SK-N-SH treated with all-trans-retinoic acid at 6 μM for 48 hours (cell line): ENCODE data around the gene OR10X1.

Experiments used
- ARNTL ChIP-seq: fragments of 450-650 bp; formaldehyde crosslinking; IDR thresholded peaks from 2 replicates; pipeline ENCODE4 v1.5.0; 2020; ENCODE audit warnings: low read depth, mild to moderate bottlenecking, moderate library complexity, borderline replicate concordance
- BACH2 ChIP-seq: fragments of 250-450 bp; sonication (Bioruptor Pico); IDR thresholded peaks from 2 replicates; pipeline ENCODE4 v1.9.0; 2021; ENCODE audit warnings: mild to moderate bottlenecking, borderline replicate concordance
- ESRRG ChIP-seq: fragments of 250-450 bp; sonication (Bioruptor Pico); IDR thresholded peaks from 2 replicates; pipeline ENCODE4 v1.6.1; 2021; ENCODE audit warnings: mild to moderate bottlenecking
- GLIS3 ChIP-seq: fragments of 250-450 bp; sonication (Bioruptor Pico); IDR thresholded peaks from 2 replicates; pipeline ENCODE4 v1.5.0; 2020; ENCODE audit warnings: mild to moderate bottlenecking, moderate library complexity
- OSR1 ChIP-seq: fragments of 250-450 bp; sonication (Bioruptor Pico); IDR thresholded peaks from 2 replicates; pipeline ENCODE4 v1.8.0; 2022; ENCODE audit warnings: moderate library complexity, mild to moderate bottlenecking, inconsistent platforms
- RARB ChIP-seq: fragments of 250-450 bp; sonication (Bioruptor Pico); IDR thresholded peaks from 2 replicates; pipeline ENCODE4 v1.8.0; 2021; ENCODE audit warnings: mild to moderate bottlenecking, moderate library complexity
- SNAI2 ChIP-seq: fragments of 250-450 bp; sonication (Bioruptor Pico); IDR thresholded peaks from 2 replicates; pipeline ENCODE4 v1.5.0; 2020; ENCODE audit warnings: mild to moderate bottlenecking, moderate library complexity
- ZC3H10 ChIP-seq: fragments of 250-450 bp; sonication (Bioruptor Pico); IDR thresholded peaks from 2 replicates; pipeline ENCODE4 v1.5.1; 2021; ENCODE audit warnings: mild to moderate bottlenecking, moderate library complexity
- ZFP3 ChIP-seq: fragments of 250-450 bp; sonication (Bioruptor Pico); IDR thresholded peaks from 2 replicates; pipeline ENCODE4 v1.5.0; 2020; ENCODE audit warnings: mild to moderate bottlenecking, moderate library complexity
- ZFP30 ChIP-seq: fragments of 450-650 bp; formaldehyde crosslinking; IDR thresholded peaks from 2 replicates; pipeline ENCODE4 v1.5.0; 2022; ENCODE audit warnings: mild to moderate bottlenecking, moderate library complexity
- ZNF70 ChIP-seq: fragments of 450-650 bp; formaldehyde crosslinking; IDR thresholded peaks from 2 replicates; pipeline ENCODE4 v1.5.0; 2020; ENCODE audit warnings: mild to moderate bottlenecking, moderate library complexity
- TF ChIP-seq, protein P1 (sequence below): fragments of 250-450 bp; sonication (Bioruptor Pico); IDR thresholded peaks from 2 replicates; pipeline ENCODE4 v1.8.0; 2020; ENCODE audit warnings: mild to moderate bottlenecking, moderate library complexity, borderline replicate concordance
- TF ChIP-seq, protein P2 (sequence below): fragments of 250-450 bp; sonication (Bioruptor Pico); IDR thresholded peaks from 2 replicates; pipeline ENCODE4 v1.5.1; 2020; ENCODE audit warnings: low read depth, mild to moderate bottlenecking, moderate library complexity
- TF ChIP-seq, protein P3 (sequence below): fragments of 250-450 bp; sonication (Bioruptor Pico); IDR thresholded peaks from 2 replicates; pipeline ENCODE4 v1.5.0; 2020; ENCODE audit warnings: mild to moderate bottlenecking, moderate library complexity

DNA sequence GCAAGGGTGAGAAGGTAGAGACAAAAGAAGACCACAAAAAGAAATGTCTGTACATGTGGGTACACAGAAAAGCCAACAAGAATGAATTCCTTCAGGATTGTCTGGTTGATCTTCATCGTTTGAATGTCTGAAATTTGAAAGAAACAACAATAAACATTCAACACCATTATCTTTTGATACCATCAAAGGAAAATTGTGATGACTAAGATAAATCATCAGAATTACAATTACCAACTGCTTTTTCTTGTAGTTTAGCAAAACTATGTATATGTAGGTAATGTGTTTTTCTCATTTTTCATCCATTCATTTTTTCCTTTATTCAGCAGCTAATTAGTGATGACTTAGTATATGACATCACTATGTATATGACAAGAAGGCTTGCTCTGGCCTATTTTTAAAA lies at the start of gene OR10X1:
- TF ChIP-seq ZFP30 (CRISPR knock-in tag) (no peak), ZC3H10 (CRISPR knock-in tag) (no peak), ZNF70 (no peak), ZFP3 (CRISPR knock-in tag) (no peak), ESRRG (CRISPR knock-in tag) (no peak), GLIS3 (CRISPR knock-in tag) (no peak), ARNTL (CRISPR knock-in tag) (no peak), RARB (CRISPR knock-in tag) (no peak), SNAI2 (CRISPR knock-in tag) (no peak), OSR1 (CRISPR knock-in tag) (no peak), BACH2 (no peak)
- TF ChIP-seq, protein P1, sequence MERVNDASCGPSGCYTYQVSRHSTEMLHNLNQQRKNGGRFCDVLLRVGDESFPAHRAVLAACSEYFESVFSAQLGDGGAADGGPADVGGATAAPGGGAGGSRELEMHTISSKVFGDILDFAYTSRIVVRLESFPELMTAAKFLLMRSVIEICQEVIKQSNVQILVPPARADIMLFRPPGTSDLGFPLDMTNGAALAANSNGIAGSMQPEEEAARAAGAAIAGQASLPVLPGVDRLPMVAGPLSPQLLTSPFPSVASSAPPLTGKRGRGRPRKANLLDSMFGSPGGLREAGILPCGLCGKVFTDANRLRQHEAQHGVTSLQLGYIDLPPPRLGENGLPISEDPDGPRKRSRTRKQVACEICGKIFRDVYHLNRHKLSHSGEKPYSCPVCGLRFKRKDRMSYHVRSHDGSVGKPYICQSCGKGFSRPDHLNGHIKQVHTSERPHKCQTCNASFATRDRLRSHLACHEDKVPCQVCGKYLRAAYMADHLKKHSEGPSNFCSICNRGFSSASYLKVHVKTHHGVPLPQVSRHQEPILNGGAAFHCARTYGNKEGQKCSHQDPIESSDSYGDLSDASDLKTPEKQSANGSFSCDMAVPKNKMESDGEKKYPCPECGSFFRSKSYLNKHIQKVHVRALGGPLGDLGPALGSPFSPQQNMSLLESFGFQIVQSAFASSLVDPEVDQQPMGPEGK (CRISPR knock-in tag) = no peak
- TF ChIP-seq, protein P2, sequence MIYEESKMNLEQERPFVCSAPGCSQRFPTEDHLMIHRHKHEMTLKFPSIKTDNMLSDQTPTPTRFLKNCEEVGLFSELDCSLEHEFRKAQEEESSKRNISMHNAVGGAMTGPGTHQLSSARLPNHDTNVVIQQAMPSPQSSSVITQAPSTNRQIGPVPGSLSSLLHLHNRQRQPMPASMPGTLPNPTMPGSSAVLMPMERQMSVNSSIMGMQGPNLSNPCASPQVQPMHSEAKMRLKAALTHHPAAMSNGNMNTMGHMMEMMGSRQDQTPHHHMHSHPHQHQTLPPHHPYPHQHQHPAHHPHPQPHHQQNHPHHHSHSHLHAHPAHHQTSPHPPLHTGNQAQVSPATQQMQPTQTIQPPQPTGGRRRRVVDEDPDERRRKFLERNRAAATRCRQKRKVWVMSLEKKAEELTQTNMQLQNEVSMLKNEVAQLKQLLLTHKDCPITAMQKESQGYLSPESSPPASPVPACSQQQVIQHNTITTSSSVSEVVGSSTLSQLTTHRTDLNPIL = no peak
- TF ChIP-seq, protein P3, sequence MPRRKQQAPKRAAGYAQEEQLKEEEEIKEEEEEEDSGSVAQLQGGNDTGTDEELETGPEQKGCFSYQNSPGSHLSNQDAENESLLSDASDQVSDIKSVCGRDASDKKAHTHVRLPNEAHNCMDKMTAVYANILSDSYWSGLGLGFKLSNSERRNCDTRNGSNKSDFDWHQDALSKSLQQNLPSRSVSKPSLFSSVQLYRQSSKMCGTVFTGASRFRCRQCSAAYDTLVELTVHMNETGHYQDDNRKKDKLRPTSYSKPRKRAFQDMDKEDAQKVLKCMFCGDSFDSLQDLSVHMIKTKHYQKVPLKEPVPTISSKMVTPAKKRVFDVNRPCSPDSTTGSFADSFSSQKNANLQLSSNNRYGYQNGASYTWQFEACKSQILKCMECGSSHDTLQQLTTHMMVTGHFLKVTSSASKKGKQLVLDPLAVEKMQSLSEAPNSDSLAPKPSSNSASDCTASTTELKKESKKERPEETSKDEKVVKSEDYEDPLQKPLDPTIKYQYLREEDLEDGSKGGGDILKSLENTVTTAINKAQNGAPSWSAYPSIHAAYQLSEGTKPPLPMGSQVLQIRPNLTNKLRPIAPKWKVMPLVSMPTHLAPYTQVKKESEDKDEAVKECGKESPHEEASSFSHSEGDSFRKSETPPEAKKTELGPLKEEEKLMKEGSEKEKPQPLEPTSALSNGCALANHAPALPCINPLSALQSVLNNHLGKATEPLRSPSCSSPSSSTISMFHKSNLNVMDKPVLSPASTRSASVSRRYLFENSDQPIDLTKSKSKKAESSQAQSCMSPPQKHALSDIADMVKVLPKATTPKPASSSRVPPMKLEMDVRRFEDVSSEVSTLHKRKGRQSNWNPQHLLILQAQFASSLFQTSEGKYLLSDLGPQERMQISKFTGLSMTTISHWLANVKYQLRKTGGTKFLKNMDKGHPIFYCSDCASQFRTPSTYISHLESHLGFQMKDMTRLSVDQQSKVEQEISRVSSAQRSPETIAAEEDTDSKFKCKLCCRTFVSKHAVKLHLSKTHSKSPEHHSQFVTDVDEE (CRISPR knock-in tag) = no peak
